HG02885 (cell line): ENCODE measurements around the gene AMOTL2.

Source experiments
- ATAC-seq: cut with Tn5 transposase; IDR thresholded peaks from one replicate; pipeline ENCODE4 v1.9.1; 2021; ENCODE audit warnings: mild to moderate bottlenecking; ENCODE audit not compliant: unreplicated experiment, poor library complexity

Gene AMOTL2

DNA sequence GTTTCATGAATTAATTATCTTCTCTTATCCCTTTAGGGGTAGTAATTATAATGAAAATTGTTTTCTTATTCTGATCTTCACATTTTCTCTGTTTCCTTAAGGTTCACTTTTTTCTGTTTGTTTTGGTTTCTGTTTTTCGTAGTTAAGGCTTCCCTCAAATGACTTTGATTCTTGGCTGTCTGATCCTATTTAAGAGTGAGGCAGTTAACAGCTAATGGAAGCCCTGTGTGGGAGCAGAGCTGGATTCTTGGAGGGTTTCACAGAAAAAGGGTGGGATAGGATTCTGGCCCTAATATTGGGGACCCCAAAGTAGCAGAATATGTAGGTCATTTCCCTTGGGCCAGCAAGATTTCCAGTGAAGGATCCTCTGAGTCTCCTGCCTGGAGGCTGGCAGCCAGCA is 6.8 kb upstream of the AMOTL2 start:
- no peak for ATAC-seq

DNA sequence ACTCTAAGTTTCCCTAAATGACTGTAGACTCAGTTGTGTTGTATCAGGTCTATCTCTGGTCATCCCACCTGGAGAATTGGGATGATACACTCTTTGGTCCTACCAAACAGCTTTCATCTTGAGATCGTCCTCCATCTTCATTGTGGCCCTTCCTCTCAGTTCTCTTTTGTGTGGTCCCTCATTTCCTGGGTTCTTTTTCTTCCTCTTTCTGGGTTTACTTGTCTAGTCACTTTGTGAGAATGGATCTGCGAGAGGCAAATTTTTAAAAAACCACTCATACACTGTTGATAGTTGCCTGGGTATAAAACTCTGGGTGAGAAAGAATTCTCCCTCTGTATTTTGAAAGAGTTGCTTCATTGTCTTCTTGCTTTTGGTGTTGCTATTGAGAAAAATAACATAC is 6.0 kb upstream of the AMOTL2 start:
- no peak for ATAC-seq

DNA sequence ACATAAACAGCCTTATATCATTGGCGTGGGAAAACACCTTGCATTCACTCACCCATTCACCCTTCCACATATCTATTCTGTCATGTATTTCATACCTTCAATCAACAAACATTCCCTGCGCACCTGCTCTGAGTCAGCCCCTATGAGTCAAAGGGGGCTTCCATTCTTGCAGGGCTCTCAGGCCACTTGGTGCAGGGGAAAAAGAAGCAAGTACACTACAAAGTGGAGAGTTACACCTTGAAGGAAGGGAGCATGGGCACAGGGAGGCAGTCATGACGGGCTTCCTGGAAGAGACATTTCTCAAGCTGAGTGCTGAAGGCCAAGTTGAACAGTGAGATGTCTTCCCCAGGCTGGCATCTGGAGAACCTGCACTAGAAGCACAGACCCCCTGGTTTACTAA is 4.6 kb upstream of the AMOTL2 start:
- ATAC-seq: no peak

DNA sequence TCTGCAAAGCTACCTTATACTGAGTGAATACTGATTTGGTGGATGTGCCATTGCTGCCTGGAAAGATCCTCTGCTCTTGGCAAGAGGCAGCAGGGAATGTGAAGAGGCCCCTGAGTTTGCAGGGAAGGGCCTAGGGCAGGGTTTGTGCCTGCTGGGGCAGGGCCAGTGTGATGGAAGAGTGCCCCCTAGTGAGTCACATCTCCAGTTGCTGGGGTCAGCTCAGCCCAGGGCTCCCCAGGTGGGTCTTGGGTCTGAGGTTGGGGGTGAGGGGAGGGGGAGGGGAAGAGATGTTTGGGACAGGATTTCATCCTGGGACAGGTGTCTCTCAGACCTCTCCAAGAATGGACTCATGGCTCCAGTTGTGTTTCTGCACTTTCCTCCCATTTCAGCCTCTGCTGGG is 4.1 kb upstream of the AMOTL2 start:
- ATAC-seq: no peak

DNA sequence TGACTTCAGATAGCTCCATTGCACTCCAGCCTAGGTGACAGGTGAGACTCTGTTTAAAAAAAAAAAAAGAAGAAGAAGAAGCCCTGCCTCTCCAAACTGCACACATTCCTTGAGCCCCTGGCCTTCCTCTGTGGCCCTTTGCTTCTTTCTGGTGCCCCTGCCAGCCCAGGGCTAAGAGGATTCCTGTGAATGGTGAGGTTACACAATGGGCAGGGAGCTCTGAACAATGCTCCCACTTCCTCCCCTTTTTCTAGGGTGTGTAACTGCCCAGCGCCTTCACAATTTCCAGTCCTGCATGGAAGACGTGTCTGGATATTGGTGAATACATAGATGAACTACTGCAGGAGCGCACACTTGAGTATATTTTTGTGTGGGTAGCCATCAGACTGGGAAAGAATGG is 3.6 kb upstream of the AMOTL2 start:
- ATAC-seq: no peak

DNA sequence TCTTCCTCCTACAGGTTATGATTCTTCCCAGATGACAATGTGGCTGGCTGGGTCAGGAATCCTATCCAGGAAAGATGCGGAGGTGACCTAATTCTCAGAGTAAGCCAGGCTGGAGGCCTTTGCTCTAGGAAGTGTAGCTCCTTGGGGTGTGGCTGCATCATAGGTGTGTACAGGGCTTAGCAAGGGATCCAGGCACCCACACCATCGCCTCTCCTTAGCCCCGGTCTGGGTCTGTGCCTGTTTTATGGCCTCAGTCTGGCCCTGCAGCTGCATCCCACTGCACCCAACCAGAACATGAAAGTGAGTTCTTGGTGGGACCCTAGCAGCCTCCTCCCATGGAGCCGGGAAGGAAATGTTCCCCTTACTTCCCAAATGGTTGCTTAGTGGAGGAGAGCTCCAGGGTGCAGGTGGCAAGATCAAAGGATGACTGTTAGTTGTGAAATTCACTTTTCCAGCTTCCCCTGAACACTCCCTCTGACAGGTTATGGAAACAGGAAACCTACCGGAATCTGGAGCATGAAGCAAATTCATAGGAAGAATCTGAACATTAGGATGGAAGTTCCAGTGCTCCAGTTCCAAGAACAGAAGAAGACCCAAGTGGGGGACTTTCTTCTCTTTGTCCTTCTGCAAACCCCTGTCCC is 2.7 kb upstream of the AMOTL2 start:
- ATAC-seq: no peak

DNA sequence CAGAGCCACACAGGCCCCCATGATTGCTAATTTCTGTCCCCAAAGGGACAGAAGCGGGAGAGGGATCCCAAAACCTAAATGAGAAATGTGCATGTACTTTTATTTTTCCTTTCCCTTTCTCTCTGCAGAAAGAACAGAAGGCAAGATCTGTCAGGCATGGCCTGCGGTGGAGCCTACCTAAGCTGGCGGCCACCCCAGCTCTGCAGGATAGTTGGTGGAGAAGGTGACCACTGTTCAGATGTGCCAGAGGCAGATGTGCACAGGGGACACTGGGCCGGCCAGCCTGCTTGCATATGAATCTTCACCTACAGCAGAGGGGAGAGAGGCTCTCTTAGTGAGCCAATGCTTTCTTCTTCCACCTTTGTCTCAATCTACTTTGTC is 2.1 kb upstream of the AMOTL2 start:
- ATAC-seq: no peak

DNA sequence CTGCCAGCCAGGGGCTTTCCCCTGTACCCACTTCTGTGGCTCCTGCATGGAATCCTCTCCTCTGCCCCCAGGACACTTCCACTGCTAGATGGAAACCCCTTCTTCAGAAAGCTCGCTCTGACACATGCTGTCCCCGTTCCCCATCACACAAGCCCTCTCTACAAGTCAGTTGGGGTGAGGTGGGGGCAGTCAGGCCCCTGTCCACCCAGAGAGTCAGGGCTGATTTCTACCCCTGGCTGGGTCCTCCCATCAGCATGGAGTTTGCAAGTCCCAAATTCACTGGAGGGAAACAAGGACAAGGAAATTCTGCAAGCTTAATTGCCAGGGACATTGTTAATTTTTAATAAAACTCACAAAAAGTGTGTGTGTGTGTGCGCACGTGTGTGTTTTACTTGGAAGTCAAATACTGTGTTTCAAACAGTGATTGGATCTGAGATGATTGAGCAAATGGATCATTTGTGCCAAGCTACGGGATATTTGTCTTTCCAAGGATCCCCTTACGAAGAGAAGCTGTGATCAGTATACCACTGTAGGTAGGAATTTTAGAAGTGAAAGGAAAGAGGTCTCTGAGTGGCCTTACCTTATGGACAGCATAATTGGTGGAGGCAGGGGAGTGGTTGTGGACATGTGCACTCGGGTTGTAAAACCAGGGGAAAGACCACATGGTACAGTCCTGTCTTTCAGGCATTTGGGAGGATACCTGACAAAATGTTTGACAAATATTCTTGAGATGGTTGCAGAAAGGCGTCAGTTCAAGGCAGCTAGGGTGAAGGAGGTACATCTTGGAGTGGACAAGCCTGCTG is 1.5 kb upstream of the AMOTL2 start:
- ATAC-seq: no peak

DNA sequence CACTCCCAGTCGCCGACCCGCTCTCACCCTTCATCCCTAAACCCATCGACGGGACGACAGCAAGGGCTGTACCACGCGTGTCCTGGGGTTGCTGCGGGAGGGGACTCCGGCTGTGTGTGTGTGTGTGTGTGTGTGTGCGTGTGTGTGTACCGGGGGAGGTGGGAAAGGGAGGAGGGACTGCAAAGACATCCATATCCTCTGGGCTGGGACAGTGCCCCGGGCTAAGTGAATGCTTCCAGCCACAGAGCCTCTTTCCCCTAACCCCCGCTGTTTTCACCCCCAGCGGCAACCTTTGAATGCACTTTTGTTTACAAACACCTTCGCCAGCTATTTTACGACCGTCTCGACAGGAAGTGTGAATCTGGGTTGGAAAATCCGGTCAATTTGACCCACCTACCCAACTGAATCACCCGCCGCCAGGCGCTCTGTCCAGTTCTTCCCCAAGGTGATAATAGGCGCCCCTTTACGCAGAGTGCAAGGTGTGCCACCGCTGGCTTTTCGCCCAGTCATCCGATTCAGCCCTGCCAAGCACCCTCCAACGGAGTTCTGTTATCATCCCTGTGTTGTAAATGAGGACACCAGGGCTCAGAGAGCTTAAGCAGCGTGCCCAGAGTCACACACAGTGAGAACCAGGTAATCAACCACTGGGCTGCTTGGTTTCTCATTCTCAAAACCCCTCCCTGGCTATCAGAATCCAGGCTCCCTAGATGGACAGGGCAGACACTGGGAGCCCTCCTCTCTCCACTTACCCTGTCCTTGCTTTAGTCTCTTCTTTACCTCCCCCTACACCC is 739 bp upstream of the AMOTL2 start:
- ATAC-seq: no peak

DNA sequence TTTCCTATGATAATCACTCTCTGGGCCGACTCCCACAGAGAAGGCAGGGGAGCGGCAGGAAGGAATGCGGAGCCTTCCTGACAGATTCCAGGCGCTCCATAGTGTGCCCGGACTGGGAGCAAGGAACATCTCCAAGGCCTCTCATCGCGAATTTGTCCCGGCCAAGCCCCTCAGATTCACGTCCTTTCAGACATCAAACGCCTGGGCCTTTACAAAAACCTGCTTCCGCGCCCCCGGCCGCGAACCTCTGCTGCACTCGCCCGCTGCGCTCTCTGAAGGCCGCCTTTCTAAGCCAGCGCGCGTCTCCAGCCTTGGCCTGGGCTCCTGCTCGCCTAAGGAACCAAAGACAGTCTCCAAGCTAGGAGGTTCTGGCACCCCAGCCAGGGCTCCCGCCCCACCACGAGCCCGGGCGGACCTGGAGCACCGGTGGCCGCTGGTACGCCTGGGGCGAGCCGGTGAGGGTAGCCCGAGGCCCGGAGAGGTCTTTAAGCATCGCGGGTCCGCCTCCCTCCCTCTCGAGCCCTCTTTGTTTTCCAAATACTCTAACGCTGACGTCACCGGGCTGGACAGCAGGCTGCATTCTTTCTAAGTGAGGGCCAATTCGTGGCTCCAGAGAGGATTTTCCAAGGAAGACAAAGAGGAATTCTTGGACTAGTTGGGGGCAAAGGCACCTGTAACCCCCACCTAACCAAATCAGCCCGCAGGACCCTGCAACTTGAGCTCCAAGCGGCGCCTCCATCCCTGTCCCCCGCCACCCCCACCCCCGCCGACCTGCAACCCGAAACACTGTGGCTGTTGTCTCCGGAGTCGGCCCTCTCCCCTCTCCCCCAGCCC is 759 bp downstream of the AMOTL2 start:
- ATAC-seq: no peak

DNA sequence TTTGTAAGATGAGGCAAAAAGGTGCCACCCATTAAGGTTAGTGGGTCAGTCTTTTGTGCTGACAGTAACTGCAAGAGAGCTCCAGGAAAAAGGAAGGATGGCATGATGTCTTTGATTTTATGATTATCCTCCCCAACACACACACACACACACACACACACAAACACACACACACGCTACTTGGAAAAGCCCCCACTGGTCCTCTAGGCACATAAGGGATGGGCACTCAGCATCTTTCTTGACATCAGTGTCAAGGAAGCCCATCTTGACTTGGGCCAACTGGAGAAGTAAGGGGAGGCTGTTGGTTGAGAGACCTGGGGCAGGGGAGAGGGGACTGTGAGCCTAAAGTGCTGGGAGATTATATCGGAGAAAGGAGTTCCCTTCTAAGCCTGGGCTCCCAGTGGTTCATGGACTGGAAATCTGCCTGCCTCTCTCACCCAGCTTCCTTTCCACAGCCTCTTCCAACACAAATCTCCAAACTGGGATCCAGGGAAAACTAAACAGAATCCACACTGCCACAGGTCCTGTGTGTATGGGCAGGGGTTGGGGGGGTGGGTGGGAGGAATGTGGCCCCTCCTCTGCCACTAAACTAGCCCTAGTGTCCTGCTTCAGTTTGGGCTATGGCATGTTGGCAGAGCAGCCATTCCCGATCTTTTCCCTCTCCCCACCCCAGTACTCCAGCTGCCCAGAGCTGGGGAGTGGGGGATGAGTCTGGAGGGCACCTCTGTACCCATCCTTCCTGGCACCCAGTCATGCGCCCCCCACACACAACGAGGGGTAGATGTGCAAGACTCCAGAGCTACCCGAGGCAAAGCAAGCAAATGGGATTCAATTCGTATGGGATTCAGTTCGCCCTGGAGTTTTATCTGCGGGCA is 1.6 kb downstream of the AMOTL2 start:
- ATAC-seq: no peak

DNA sequence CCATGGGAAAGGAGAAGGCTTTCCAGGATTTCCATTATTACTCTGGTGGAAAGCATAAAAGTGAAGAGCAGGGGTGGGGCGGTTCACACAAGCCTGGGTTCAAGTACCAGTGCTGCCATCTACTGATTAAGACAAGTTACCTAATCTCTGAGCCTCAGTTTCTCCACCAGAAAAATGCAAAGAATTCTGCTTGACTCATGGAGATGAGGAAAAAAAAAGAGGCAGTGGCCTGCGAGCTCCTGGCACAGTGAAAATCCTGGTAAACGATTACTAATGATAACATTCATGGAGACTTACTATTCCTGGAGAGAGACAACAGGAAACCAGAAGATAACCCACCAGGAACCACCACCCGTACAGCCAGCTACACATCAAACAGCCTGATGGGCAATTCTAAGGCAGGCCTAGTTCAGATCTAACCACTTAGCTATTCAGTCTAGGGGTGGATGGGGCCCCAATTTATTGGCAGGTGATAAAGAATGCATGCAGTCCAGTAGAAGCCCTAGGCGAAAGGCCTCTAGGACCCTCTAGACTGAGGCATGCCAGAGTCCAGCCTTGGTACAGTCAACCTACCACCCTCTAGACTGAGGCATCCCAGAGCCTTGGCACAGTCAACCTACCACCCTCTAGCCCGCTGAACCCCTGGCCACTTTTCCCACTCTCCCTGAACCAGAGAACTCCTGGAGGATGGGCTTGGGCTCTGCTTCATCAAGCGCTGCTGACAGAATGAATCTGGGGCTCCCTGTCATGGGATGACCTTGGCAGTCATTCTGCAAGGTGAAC is 2.5 kb downstream of the AMOTL2 start:
- no peak for ATAC-seq

DNA sequence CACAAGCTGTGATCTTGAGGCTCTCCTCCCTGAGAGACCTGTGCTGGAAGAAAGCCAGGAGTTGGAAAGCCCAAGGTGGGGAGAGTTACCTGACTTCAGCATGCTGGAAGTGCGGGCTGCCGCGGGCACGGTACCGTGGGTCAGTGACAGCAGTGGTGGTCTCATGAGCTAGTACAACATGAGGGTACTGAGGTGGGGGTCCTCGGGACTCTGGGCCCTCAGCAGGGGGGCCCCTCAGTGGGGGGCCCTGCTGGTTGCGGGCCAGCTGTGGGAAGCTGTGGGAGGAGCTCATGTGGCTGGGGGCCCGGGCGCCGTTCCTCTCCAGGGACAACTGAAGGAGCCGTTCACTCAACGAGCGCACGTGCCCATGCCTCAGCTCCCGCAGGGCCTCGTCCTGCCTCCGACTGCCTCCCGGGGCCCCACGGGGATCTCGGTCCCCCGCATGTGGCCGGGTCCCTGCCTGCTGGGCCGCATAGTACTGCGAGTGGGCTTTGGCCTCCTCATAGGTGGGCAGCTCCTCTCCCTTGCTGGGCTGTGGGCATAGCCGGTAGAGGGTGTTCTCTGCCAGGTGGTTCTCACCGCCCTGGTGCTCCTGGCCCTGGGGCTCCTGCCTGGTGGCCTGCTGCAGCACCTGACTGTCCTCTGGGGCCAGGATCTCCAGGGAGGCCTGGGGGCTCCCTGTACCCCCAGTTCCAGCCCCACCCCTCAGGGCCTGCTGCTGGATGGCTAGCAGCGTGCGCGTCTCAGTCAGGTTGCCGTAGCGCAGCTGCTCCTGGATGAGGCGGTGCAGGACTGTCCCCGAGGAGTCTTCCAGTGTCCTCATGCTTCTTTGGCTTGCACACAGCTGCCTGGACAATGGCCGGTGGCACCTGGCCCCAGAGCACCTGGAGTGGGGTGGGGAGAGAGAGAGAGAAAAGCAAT is 3.4 kb downstream of the AMOTL2 start:
- ATAC-seq: no peak

DNA sequence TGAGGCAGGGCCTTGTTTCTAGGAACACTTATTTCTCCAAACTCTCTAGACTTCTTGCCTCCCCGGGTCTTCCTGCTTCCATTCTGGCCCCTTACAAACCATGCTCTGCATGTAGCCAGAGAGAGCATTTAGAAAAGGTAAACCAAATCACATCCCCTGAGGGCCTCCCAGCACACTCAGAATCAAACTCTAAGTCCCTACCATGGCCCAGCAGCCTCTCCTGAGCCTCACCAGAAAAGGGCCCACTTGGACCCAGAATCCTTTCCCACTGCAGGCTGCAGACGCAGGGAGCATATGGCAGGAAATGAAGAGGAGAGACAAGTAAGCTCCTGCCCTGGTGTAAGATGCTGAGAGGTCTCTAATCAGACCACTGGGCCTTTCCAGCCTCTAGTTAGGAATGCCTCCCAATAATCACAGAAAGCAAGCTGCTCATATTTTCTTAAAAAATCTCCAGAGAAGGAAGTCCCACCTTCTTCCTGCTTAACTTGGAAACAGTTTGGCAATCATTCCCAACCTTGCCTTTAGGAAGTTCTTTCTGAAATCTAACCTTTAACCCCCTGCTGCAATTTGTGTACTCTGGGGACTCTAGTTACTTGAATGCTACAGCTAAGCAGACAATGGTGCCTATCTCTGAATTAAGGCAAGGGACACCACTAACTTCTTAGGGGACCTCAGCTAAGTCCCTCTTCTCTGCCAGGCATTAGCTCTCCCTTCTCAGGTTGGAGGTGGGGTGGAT is 4.2 kb downstream of the AMOTL2 start:
- ATAC-seq: no peak

DNA sequence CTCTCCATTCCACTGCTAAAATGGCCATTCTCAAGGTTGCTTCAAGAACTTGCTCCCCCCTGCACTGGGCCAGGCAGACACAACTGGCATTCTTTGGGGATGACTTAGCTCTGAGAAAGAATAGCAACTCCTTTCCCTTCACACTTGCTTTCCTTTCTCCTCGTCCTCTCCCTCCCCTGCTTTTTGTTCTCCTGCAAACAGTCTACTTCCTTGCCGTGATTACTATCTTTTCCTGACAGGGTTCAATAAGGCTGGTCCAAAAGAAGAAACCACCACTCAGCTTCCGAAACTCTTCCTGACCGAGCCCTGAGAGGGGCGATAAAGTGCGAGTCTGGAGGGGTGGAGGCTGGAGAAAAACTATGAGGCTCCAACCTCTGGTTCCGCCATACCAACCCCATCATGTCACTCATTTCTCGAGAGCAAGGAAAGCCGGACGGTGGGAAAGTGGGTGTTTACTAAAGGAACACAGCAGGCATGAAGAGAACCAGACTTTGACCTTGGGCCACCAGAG is 5.0 kb downstream of the AMOTL2 start:
- ATAC-seq: no peak

DNA sequence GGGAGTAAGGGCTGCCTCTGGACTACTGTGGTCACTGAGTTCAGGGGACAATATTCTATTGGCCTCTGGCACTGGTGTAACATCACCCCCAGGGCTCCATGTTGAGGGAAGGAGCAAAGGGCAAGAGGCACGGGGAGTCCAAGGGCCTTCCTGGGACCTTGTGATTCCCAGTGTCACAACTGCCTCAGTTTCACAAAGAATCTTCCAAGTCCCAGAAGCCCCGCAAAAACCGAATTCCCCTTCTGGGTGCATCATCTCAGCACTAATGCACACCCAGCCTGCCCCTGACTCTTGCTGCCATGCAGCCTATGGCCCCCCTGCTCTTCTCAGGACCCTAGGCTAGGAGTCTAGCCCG is 5.5 kb downstream of the AMOTL2 start:
- ATAC-seq: no peak
